ENCODE measurements around the gene TMEM86A. TPM values are rescaled to one million over a fixed set of nuclear protein-coding genes. Genes with fewer than 3 reads are reported as not detected.
A peak's percentile ranks its signal among the peaks of the same experiment; 100 is the strongest.

Gene TMEM86A
- total and polyA plus RNA-seq, 2 experiments from 2014 or later, result 1.7 to 5.2 TPM

GRCh38 chr11:18750944-18751343, 52.4 kb downstream of the TMEM86A start:
- TF ChIP-seq EZH2phosphoT487 (IDR thresholded peaks at IDR 0.05; ENCODE audit: low read depth, severe bottlenecking, unreplicated experiment), result no peak
- TF ChIP-seq CTCF (IDR thresholded peaks at IDR 0.05; ENCODE audit: poor library complexity), result no peak
- no peak for TF ChIP-seq EZH2 (IDR thresholded peaks at IDR 0.05; ENCODE audit: borderline replicate concordance)
- 96% methylated on average over 3 of the region's 3 CpGs for WGBS (ENCODE audit: low lambda C conversion rate, missing lambda C conversion rate)
- Histone ChIP-seq H3K9me2 (replicated peaks; ENCODE audit: insufficient read depth) (no peaks in the 10 kb centered on the region), H3K27me3 (no peaks in the 10 kb centered on the region), H3K79me2 (no peaks in the 10 kb centered on the region), H2AFZ (no peak overlapping the region), H3K27ac (no peak overlapping the region), H3K9me3 (ENCODE audit: low read depth) (no peaks in the 10 kb centered on the region), H3K4me3 (no peak overlapping the region), H3K36me3 (replicated peaks; ENCODE audit: insufficient read depth, low read depth) (no peaks in the 10 kb centered on the region), H3K4me2 (no peak overlapping the region), H4K20me1 (ENCODE audit: insufficient read depth, poor library complexity, severe bottlenecking) (no peaks in the 10 kb centered on the region), H3K4me1 (ENCODE audit: insufficient read depth) (peaks cover 3% of the 10 kb centered on the region)
- DNase-seq (ENCODE audit: low spot score), result no peak

GRCh38 chr11:18752502-18752901, 53.9 kb downstream of the TMEM86A start:
- no peaks in the 10 kb centered on the region for H3K79me2 ChIP-seq
- 44% methylated on average over 3 of the region's 3 CpGs for WGBS (ENCODE audit: low lambda C conversion rate, missing lambda C conversion rate)
- H3K9me2 ChIP-seq (replicated peaks; ENCODE audit: insufficient read depth), result no peaks in the 10 kb centered on the region
- TF ChIP-seq EZH2 (IDR thresholded peaks at IDR 0.05; ENCODE audit: borderline replicate concordance), result no peak
- no peak for TF ChIP-seq EZH2phosphoT487 (IDR thresholded peaks at IDR 0.05; ENCODE audit: low read depth, severe bottlenecking, unreplicated experiment)
- TF ChIP-seq CTCF (IDR thresholded peaks at IDR 0.05; ENCODE audit: poor library complexity), result no peak
- no peak for DNase-seq (ENCODE audit: low spot score)
- no peak overlapping the region for H2AFZ ChIP-seq
- H3K4me1 ChIP-seq (ENCODE audit: insufficient read depth), result peaks cover 3% of the 10 kb centered on the region
- H4K20me1 ChIP-seq (ENCODE audit: insufficient read depth, poor library complexity, severe bottlenecking), result no peaks in the 10 kb centered on the region
- H3K4me2 ChIP-seq, result no peak overlapping the region
- no peaks in the 10 kb centered on the region for H3K27me3 ChIP-seq
- no peaks in the 10 kb centered on the region for H3K9me3 ChIP-seq (ENCODE audit: low read depth)
- H3K36me3 ChIP-seq (replicated peaks; ENCODE audit: insufficient read depth, low read depth), result no peaks in the 10 kb centered on the region
- H3K27ac ChIP-seq, result peak overlapping the region; percentile 34
- no peak overlapping the region for H3K4me3 ChIP-seq

- Histone ChIP-seq H3K36me3 (replicated peaks; ENCODE audit: insufficient read depth, low read depth) (no peaks in the 10 kb centered on the region), H2AFZ (no peak overlapping the region), H4K20me1 (ENCODE audit: insufficient read depth, poor library complexity, severe bottlenecking) (no peaks in the 10 kb centered on the region), H3K27me3 (no peaks in the 10 kb centered on the region), H3K4me2 (no peak overlapping the region), H3K4me1 (ENCODE audit: insufficient read depth) (peaks cover 3% of the 10 kb centered on the region), H3K27ac (no peak overlapping the region), H3K79me2 (no peaks in the 10 kb centered on the region), H3K9me3 (ENCODE audit: low read depth) (no peaks in the 10 kb centered on the region), H3K4me3 (no peak overlapping the region), H3K9me2 (replicated peaks; ENCODE audit: insufficient read depth) (no peaks in the 10 kb centered on the region)
- DNase-seq (ENCODE audit: low spot score), result no peak
- 48% methylated on average over 5 of the region's 5 CpGs for WGBS (ENCODE audit: low lambda C conversion rate, missing lambda C conversion rate)
- TF ChIP-seq CTCF (IDR thresholded peaks at IDR 0.05; ENCODE audit: poor library complexity) (no peak), EZH2phosphoT487 (IDR thresholded peaks at IDR 0.05; ENCODE audit: low read depth, severe bottlenecking, unreplicated experiment) (no peak), EZH2 (IDR thresholded peaks at IDR 0.05; ENCODE audit: borderline replicate concordance) (no peak)
These were observed 55.7 kb downstream of the TMEM86A start for GRCh38 chr11:18754308-18754707.

Other genes with a start within 250 kb of the TMEM86A start
- not detected in 2 replicates for gene LDHAL6A, start 242.9 kb upstream of the TMEM86A start, total RNA-seq
- 0.06 TPM in 1 of 2 replicates, not detected in the other for gene LDHAL6A, start 242.9 kb upstream of the TMEM86A start, polyA plus RNA-seq
- 78.6 and 136 TPM in 2 replicates for gene TSG101, start 171.8 kb upstream of the TMEM86A start, total RNA-seq
- gene TSG101, start 171.8 kb upstream of the TMEM86A start, polyA plus RNA-seq, result 105 and 113 TPM in 2 replicates
- gene UEVLD, start 110.0 kb upstream of the TMEM86A start, total RNA-seq, result 26.0 and 33.0 TPM in 2 replicates
- gene UEVLD, start 110.0 kb upstream of the TMEM86A start, polyA plus RNA-seq, result 11.5 and 11.8 TPM in 2 replicates
- 1.8 TPM in 1 of 2 replicates, not detected in the other for gene MISFA, start 99.0 kb upstream of the TMEM86A start, total RNA-seq
- 2.0 and 3.2 TPM in 2 replicates for gene MISFA, start 99.0 kb upstream of the TMEM86A start, polyA plus RNA-seq
- 23.8 and 24.1 TPM in 2 replicates for gene SPTY2D1, start 64.4 kb upstream of the TMEM86A start, total RNA-seq
- 9.0 and 10.9 TPM in 2 replicates for gene SPTY2D1, start 64.4 kb upstream of the TMEM86A start, polyA plus RNA-seq
- 0.08 TPM in 1 of 2 replicates, not detected in the other for gene IGSF22, start 27.4 kb downstream of the TMEM86A start, total RNA-seq
- 0.22 TPM in 1 of 2 replicates, not detected in the other for gene IGSF22, start 27.4 kb downstream of the TMEM86A start, polyA plus RNA-seq
- 0.40 and 0.90 TPM in 2 replicates for gene PTPN5, start 93.0 kb downstream of the TMEM86A start, total RNA-seq
- 0.22 and 0.78 TPM in 2 replicates for gene PTPN5, start 93.0 kb downstream of the TMEM86A start, polyA plus RNA-seq
- gene MRGPRX1, start 240.6 kb downstream of the TMEM86A start, total RNA-seq, result not detected in 2 replicates
- not detected in 2 replicates for gene MRGPRX1, start 240.6 kb downstream of the TMEM86A start, polyA plus RNA-seq